Measurements from ENCODE around the gene NRXN3.

The NRXN3 gene

DNA sequence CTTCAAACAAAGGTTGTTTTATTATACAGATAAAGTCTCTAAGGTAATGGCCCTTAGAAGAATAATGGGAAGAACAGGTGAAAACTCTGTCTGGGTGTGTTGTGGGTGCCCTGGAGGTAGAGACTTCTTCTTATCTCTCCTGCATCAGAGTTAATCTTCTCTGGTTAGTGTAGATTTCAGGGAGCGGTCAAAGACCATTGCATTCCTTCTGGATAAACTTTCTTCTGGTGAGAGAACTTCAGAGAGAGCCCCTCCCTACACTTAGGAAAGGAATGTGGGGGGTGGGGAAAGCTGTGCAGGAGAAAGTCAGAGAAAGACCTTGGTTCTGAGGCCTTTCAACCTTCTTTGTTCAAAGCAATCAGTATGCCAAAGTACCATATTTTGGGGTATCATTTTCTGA, 1382.6 kb downstream of the NRXN3 start:
- no peak for DNase-seq (ENCODE audit: low read depth in 2 of 2, low spot score in 1 of 2)

DNA sequence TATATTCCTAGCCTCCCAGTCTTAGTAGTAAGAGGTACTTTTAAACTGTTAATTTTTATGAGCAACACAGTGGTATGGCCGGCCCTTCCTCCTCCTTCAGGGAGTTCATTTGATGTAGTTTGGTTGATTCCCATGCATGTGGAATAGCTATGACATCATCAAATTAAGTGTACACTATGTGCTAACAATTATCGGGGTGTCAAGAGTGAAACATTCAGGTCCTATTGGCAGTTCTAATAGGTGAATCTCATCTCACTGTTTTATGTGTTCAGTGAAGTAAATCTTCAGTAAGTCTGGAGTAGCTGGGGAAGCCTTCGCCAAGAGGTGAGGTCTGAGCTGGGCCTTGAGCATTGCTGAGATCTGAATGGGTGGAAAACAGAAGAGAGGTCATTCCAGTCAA, 1384.6 kb downstream of the NRXN3 start:
- DNase-seq (ENCODE audit: low read depth in 2 of 2, low spot score in 1 of 2) = no peak

DNA sequence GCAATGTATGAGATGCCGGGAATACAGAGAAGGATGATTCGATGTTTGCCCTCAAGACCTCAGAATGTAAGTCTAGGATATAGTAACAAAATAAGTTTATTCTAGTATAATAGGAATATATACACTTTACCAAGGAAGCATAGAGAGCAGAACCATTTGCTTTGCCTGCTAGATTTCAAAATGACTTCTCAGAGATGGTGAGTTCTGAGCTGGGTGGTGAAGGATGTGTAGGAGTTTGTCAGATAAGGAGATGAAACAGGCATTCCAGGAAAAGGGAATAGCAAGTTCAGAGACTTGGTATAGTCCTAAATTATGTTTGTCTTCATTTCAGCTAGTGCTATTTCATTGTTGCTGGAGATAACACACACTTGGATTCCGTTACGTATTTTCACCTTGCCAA, 1385.3 kb downstream of the NRXN3 start:
- DNase-seq (ENCODE audit: low read depth in 2 of 2, low spot score in 1 of 2) = no peak

DNA sequence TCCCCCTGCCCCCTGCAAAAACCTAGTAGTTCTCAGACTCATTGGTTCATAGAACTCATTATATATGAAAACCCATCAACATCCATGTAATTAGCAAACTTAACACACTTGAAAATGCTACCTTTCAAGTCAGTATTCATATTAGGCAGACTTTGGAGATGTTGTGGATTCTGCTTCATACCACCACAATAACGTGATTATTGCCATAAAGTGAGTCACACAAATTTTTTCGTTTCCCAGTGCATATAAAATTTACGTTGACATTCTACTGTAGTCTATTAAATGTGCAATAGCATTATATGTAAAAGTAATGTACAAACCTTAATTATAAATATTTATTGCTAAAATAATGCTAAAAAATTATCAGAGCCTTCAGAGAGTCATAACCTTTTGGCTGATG, 1387.1 kb downstream of the NRXN3 start:
- DNase-seq (ENCODE audit: low read depth in 2 of 2, low spot score in 1 of 2) = no peak

DNA sequence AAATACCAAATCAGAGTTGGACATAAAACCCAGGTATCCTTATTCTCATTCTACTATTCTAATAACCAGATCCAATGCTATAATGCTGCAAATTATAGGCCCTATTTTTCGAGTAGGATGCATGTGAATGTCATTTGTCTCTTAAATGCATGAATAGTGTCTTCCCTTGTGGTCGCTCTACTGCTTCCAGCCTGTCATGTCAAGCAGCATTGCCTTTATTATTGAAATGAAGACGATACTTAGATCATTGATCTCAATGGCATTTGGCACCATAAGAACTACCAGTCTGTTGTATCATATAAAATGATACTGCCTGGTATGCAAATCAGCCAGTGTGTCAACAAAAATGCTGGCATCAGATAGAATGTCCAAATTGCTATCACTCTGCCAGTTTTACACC, 1392.0 kb downstream of the NRXN3 start:
- no peak for DNase-seq (ENCODE audit: low read depth in 2 of 2, low spot score in 1 of 2)

DNA sequence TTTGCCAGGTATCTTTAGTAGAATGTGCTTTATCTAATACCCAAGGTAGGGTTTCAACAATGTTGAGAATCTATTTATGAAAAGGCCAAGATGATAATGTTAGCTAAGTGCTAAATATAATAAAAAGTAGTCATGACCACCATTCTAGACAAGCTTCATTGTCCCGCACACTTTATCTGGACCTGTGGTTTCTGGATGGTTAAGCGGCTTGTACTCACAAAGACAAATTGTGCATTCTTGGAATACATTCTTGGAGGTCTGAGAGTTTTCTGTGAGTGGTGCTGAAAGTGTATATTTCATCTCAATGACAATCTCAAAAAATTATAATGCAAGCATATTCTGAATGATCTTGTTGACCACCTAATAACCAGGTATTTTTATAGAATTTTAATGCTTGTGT, 1394.2 kb downstream of the NRXN3 start:
- no peak for DNase-seq (ENCODE audit: low read depth in 2 of 2, low spot score in 1 of 2)

DNA sequence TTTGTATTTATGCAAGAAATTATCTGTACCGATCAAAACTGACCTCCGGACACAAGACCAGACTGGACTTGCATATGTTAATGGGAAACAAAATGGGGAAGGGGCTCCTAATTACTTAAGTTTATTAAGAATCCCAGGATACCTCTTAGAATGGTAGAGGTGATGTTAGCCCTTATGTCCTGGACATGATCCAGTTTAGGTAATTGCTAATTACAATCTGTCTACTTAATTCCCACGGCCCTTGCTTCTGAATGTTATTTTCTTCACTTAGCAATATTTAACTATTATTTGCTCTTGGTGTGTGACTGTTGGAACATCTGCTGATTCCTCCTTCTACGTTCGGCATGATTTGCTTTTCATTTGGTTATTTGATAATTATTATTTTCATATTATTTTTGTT, 1397.1 kb downstream of the NRXN3 start:
- DNase-seq (ENCODE audit: low read depth in 2 of 2, low spot score in 1 of 2) = no peak

DNA sequence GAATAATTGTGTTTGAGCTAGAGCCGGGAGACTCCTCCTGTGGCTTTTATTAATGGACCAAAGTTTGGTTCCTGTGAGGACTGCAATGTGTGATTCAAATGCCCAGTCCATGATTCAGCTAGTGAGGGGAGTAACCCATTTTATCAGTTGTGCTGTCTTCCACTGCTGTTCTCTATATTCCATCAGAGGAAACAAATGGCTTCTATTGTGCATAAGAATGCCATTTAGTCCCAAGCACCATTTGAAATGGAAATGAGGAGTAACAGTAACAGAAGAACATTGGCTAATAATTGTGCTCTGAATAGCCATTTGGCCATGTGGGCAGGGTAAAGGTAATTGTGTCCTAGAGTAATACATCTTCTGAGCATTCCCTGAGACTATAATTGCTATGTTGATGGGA, 1398.4 kb downstream of the NRXN3 start:
- no peak for DNase-seq (ENCODE audit: low read depth in 2 of 2, low spot score in 1 of 2)

DNA sequence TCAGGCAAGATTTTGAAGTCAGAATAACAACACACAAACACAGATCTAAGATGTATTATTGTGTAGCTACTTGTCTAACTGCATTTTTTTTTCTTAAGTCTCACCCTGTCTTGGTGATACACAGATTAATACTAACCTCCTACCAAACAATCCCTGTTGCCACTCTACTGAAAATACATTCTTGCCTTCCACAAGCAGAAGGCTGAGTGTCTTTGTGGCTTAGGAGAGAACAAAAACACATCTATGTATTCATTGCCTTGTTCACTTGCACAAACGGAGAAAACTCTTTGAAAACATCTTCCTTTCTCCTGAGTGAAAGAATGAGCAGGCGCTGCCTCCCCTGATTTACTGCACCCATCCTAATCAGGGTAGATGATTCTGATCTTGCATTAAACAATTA, 1398.9 kb downstream of the NRXN3 start:
- DNase-seq (ENCODE audit: low read depth in 2 of 2, low spot score in 1 of 2) = no peak

DNA sequence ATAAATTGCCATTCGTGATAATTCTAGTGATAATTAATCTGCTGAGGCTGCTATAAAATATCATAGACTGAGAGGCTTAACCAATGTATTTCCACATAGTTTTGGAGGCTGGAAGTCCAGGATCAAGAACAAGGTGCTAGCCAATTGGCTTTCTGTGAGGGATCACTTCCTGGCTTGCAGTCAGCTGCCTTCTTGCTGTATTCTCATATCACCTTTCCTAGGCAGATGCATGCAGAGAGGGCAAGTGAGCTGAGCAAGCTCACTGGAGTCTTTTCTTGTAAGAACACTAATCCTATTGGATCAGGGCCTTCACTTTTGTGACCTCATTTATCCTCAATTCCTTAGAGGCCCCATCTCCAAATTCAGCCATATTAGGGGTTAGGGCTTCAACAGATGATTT, 1400.5 kb downstream of the NRXN3 start:
- DNase-seq (ENCODE audit: low read depth in 2 of 2, low spot score in 1 of 2) = no peak

DNA sequence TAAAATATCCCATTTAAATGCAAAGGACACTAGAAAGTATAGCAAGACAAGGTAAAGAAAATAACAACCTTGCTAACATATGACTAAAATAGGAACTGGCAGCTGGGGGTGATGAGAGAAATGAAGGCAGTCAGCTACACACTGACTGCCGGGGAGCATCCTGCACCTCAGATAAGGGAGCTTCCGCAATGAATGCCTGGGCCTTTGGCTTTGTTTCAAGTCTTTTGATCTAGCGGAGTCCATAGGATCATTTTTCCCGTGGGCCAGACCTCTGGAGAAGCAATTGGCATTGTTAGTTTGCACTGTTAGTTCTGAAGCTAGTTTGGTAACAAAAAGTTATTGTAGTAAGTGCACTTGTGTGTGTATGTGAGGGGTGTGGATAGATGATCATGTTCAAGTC, 1401.2 kb downstream of the NRXN3 start:
- DNase-seq (ENCODE audit: low read depth in 2 of 2, low spot score in 1 of 2) = no peak

DNA sequence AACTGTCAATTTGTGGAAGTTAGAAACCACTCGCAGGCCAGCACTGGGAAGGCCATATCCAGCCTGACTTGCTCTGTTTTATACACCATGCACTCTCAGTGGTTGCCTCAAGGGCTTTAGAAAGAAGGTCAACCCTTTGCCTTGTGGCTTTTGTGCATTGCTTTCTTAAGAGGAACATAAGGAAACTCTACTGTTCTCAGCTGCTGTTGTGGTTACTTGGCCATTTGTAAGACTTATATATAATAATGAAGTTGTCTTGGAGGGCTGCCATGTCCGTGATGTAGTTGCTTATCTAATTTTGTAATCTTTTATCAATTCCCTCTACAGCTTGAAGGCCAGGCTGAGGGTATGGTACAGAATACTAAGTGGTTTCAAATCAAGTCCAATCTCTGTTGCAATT, 1403.3 kb downstream of the NRXN3 start:
- DNase-seq (ENCODE audit: low read depth in 2 of 2, low spot score in 1 of 2) = no peak

DNA sequence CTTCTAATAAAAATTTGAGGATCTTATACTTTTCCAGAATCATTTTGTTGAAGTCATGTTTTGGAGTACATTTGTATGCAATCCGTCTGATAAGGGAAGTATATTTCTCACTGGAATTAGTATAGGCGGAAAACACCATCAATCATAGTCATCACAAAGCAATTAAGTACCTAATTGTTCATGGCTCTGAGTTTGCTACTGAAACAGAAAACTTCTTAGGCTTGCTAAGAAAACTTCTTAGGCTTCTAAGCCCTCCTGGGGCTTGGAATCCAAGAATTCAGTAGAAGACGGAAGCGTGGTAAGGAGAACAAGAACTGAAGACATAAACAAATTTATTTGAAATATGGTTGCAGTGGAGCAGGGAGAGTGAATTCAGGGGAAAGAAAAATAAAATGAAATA, 1404.9 kb downstream of the NRXN3 start:
- no peak for DNase-seq (ENCODE audit: low read depth in 2 of 2, low spot score in 1 of 2)

DNA sequence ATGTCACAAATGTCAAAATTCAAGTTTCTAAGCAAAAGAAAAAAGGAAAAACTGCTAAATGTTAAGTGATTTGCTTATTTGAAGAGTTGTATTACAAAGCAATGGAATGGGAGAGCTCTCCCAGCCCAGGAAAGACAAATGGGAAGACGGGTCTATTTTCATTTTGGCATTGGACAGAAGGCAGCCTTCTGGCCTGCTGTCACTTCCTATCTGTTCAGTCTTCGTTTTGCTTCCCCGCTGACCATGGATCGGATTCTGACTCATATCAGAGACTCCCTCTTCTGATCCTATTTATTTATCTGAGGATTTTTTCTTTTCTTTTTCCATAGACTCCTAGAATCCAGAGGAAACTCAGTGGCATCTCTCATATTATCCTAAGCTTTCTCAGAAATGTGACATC, 1406.3 kb downstream of the NRXN3 start:
- no peak for DNase-seq (ENCODE audit: low read depth in 2 of 2, low spot score in 1 of 2)

DNA sequence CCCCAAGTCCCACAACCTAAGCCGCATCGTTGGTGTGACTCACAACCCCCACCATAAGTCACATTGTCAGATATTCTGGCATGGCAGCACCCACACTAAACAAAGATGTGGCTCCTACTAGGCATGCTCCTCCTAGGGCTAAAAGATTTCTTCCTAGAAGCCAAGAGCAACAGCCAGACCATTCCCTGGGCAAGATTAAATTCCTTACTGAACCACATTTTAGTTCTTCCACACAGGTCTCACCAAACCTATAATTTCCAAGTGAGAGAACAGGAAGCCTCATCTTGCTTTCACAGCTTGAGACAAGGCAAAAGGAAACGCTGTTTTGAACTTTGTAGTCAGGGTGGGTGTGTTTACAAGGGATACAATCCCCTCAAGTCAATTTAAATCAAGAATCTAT, 1408.3 kb downstream of the NRXN3 start:
- no peak for DNase-seq (ENCODE audit: low read depth in 2 of 2, low spot score in 1 of 2)

DNA sequence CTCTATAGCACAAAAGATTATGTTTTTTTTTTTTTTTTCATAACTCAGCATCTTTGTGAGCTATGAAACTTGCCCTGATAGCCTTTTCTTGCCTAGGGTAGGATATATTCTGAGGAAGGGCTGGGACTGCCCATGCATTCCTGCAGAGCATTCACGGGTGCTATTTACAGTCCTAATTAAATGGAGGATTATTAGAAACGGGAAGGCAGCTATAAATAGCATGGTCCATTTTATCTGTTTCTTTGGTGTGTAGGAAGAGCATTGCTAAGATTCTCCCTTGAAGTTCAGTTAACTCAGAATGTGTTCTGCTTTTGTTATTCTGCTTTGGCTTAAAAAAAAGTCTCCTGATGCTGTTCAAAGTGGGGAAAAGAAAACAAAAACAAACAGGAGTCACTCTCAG, 1410.2 kb downstream of the NRXN3 start:
- no peak for DNase-seq (ENCODE audit: low read depth in 2 of 2, low spot score in 1 of 2)

DNA sequence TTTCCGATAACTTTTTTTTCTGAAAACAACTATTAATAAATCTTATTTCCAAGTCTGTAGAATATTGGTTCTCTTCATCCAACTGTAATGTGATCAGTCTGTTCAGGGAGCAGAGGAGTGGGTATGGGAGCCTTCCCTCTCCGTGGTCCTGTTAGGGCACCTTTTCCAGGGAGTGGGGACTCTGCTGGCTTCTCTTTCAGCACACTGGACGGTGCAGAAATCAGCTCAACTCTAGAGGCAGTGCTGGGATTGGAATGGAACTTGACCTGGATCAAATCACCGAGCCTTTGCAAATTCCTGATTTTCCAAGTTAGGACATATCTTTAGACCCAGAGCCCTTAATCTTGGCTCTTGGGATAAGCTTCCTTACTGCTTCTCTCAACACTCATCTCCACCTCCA, 1410.7 kb downstream of the NRXN3 start:
- DNase-seq (ENCODE audit: low read depth in 2 of 2, low spot score in 1 of 2) = no peak

DNA sequence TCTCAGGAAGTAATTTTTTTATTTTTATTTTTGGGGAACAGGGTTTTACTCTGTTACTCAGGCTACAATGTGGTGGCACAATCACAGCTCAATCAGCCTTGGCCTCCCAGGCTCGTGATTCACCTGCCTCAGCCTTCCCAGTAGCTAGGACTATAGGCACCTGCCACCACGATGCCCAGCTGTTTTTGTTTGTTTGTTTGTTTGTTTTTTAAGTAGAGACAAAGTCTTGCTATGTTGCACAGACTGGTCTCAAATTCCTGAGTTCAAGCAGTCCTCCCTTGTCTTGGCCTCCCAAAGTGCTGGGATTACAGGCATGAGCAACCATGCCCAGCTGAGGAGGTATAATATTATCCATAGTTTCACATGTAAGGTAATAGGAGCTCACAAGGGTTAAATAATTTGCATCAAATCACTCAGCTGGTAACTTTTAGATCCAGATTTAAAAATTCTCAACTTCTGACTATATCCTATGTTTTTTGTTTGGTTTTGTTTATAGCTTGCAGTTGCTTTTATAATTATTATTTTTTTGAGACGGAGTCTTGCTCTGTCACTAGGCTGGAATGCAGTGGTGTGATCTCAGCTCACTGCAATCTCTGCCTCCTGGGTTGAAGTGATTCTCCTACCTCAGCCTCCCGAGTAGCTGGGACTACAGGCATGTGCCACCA, 1411.9 kb downstream of the NRXN3 start:
- no peak for DNase-seq (ENCODE audit: low read depth in 2 of 2, low spot score in 1 of 2)

DNA sequence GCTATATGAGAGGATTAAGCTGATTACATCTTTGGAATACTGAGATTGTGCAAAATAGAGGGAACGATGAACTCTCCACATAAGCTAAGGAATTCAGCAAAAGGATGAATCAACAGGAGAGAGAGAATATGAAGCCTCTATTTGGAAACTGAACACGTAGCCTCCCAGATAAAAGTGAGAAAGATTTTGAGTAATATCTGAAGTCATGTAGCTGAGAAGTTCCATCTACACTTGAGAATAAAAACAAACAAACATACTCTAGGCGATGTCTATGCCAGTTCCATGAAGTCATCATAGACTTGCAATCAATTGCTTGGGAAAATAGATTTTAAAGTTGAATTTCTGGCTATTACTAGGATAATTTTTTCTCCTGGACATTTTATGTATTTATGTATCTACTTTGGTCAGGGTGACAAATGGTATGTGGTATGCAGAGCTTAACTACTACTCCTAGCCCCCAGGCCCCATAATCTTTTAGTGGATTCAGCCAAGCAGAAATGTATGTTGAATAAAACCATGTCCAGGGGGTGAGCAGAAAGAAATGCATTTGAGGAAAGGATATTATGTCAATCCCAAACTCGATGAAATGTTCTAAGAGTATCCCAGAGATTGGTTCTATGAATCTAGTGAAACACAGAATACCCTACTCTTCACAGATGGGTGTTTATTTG, 1413.7 kb downstream of the NRXN3 start:
- DNase-seq (ENCODE audit: low read depth in 2 of 2, low spot score in 1 of 2) = no peak

DNA sequence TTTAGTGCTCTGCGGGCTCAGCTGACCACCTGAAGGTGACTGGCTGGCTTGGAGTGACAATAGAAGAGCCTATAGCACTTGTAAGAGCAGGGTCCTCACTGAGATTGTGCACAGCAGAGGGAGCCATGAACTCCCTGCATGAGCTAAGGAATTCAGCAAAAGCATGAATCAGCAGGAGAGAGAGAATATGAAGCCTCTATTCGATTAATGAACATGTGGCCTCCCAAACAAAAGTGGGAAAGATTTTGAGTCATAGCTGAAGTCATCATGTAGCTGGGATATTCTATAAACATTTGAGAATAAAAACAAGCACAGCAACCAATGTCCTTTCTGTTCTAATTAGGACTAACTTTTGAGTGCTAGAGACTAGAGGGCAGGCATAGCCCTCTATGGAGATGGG, 1414.5 kb downstream of the NRXN3 start:
- DNase-seq (ENCODE audit: low read depth in 2 of 2, low spot score in 1 of 2) = no peak

DNA sequence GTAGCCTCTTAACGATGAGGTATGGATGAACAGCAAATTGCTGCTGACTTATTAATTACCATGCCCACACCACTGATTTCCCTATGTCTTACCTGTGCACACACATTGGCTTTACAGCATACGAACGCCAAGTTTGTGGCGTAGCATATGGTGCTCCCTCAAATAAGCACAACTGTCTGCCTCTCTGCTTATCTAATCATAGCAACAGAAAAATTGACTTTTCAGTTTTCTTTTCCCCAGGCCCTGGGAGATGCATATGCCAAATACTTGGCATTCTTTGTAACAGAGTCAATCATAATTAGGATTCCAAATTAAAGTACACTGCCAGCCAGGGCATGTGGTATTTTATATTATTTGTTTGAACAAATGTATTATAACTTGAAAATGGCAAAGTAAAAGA, 1415.7 kb downstream of the NRXN3 start:
- DNase-seq (ENCODE audit: low read depth in 2 of 2, low spot score in 1 of 2) = no peak

DNA sequence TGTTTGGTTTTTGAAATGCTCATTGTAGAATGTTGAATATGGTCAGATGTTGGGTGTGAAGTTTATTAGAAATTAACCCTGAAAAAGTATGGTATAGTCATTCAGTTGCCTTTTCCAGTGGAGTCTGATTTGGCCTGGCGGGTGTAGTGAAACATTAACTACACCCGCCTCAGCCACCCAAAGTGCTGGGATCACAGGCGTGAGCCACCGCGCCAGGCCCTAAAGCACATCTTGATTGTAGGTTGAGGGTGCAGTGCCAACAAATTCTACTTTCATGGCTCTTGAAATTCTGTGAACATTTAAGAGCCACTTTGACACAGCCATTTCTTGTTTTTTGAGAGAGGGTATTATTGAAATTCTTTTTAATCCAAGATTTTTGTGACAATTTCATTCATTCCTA, 1416.2 kb downstream of the NRXN3 start:
- no peak for DNase-seq (ENCODE audit: low read depth in 2 of 2, low spot score in 1 of 2)

DNA sequence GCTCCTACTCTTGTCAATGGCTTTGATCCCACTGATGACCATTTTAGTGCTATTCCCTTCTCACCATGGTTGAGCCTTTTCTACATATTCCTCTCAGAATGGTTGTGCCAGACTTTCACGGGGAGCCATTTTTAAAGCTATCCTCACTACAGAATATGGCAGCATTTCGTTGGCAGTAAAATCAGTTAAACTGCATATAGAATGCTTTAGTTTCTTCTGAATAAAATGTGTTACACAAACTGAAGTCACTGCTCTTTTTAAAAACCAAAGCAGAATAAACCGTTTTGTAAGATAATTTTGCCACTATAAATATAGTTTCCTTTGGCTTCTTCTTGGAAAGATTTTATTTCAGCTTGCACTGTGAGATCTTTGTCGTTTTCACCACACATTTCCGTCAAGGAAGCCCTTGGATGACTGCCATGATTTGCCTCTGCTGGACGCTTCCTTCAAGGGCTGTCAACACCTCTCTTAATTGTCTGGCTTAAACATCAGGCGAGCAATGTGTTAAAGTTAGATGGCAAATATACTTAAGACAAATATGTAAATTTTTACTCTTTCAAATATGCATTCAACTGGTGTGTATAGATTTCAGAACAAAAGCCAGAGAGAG, 1416.9 kb downstream of the NRXN3 start:
- DNase-seq (ENCODE audit: low read depth in 2 of 2, low spot score in 1 of 2) = no peak

Data from stimulated activated CD8-positive, alpha-beta memory T cell treated with anti-CD3 and anti-CD28 coated beads, Interleukin-4, amount 100 ng/mL, for 1 hour (primary cell).